Muscle of arm (tissue), 12 donors: ENCODE results near the gene TNFRSF25. TPM values are rescaled to one million over a fixed set of nuclear protein-coding genes. Genes with fewer than 3 reads are reported as not detected.

ENCODE experiments used
- DNase-seq: peaks from one replicate; pipeline ENCODE4 v3.0.0-alpha.2; 2013
- polyA plus RNA-seq, 12 donors: library from polyadenylated mRNA; unstranded; fragments of 120-200 nt; gene quantifications; one replicate each; pipeline ENCODE4 v1.2.1, GENCODE V29; 2013; ENCODE audit not compliant: insufficient read length in 12 of 12

Gene TNFRSF25
- polyA plus RNA-seq, 12 donors: 4.6 to 57.6 (median 8.7) TPM; not detected in 1

- DNase-seq: no peak
These were observed 22.8 kb upstream of the TNFRSF25 start for GRCh38 chr1:6488602-6489382.

DNA sequence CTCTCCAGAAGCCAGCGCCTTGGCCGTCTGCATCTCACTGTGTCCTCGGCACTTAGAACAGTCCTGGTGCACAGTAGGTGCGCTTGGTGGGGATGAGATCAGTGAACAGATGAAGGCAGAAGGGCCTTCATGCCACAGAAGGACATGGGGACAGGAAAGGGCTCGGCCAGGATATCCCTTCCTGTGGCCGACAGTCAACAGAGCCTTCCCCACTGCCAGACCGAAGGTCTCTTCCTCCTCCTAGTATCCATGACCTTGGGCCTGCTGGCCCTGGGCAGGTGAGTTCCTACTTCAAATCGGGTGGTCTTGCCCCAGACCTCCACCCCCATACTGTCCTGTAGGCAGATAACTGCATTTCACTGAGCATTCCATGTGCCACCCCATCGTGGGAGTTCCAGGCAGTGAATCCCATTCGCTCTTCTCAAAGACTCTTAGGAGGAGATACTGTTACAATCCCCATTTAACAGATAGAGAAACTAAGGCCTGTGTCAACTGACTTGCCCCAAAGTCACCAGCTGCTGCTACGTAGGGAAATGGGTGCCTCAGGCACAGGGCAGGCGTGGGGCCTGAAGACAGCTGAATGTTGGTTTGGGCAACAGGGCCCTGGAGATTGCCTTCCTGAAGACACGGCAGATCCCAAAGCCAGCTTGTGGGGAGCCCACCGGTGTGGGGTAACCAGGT, 22.0 kb upstream of the TNFRSF25 start:
- no peak for DNase-seq

- peak; percentile 74 for DNase-seq
These were observed 20.5 kb upstream of the TNFRSF25 start for GRCh38 chr1:6486433-6487011.

DNA sequence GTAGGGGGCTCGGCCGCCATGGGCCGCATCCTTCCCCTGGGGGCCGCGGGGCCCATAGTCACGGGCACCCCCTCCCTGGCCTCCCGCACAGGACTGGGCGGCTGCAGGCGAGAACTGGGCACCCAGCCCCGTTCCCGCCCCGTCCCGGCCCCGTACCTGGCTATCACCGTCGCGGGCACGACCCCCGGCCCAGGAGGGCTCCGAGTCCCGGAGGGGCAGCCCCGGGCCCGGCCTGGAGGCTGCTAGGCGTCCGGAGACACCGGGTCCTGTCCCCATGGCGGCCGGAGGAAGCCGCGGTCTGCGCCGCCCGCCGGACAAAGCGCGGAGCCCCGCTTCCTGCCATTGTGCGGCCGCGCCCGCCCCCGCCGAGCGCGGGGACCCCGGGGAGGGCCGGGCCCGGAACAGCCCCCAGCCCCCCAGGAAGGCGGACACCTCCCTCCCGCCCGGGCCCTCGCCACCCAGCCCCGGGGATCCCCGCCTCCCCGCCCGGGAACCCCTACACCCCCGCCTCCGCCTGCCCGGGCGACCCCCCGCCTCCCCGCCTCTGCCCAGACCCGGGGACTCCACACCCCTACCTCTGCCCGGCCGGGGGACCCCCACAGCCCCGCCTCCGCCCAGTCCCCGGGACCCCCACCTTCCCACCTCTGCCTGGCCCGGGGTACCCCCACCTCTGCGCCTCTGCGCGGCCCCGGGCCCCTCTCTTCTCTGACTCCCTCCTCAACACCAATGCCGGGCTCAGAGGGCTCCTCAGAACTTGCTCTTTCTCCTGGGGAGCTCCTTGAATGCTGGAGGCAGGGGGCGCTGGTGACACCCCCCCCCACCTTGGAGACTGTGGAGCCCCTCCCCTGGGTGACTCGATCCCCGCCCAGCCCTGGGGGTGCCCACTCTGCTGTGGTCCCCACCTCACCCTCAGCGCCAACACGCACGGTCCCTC, 19.5 kb upstream of the TNFRSF25 start:
- no peak for DNase-seq

DNA sequence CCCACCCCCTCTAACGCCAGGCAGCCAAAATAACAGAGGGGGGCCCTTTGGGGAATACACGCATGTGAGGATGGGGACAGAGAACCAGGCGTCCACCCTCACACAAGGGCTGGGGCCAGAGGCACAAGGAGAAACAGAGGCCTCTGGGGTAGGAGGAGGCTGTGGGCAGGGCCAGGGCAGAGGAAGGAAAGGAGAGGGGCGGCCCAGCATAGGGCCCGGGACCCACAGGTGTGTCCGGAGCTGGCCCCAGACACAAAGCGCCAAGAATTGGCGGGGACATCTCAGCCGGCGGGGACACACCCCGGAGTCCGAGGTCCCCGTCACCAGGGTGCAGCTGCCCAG, 18.8 kb upstream of the TNFRSF25 start:
- no peak for DNase-seq

DNA sequence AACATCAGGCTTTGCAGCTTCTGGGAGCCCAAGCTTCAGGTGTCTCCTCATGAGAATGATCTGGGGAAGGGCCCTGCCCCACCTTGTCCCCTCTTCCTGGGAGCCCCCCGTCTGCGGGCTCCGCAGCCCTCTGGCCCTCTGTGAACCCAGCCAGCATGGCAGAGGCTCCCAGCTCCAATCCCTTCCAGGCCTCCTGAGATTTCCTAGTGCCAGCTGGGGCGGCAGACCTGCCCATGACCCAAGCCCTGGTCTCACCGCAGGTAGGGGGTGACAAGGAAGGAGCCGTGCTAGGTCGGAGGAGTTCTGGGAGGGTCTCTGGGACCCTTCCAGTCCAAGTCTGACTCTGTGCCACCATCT, 17.8 kb upstream of the TNFRSF25 start:
- no peak for DNase-seq

DNA sequence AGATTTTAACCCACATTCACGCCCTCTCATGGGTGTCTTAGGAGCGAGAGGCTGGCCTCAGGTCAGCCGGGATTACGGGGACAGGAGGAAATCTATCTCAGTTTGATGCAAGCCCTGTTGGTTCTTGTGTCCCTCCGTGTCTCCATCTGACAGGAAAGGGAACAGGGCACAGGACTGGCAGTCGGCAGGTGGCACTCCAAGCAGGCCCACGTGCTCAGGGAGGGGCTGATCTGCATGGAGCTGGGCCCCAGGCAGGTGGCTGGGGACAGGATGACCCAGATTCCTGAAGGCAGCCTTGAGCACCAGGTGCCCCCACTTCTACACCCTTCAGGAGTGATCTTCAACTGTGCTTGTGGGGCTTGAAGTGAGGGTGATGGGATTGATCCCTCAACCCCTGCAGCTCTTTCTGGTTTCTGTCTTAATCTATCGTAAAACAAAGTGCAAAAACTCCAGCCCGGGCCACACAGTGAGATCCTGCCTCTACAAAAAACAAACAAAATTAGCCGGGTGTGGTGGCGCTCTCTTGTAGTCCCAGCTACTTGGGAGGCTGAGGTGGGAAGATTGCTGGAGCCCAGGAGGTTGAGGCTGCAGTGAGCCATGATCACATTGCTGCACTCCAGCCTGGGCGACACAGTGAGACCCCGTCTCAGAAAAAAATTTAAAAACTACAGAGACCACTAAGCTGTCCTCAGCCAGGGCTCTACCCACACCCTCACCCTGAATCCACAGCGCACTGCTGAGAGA, 17.2 kb upstream of the TNFRSF25 start:
- no peak for DNase-seq

- no peak for DNase-seq
These were observed 15.8 kb upstream of the TNFRSF25 start for GRCh38 chr1:6481820-6482219.

DNA sequence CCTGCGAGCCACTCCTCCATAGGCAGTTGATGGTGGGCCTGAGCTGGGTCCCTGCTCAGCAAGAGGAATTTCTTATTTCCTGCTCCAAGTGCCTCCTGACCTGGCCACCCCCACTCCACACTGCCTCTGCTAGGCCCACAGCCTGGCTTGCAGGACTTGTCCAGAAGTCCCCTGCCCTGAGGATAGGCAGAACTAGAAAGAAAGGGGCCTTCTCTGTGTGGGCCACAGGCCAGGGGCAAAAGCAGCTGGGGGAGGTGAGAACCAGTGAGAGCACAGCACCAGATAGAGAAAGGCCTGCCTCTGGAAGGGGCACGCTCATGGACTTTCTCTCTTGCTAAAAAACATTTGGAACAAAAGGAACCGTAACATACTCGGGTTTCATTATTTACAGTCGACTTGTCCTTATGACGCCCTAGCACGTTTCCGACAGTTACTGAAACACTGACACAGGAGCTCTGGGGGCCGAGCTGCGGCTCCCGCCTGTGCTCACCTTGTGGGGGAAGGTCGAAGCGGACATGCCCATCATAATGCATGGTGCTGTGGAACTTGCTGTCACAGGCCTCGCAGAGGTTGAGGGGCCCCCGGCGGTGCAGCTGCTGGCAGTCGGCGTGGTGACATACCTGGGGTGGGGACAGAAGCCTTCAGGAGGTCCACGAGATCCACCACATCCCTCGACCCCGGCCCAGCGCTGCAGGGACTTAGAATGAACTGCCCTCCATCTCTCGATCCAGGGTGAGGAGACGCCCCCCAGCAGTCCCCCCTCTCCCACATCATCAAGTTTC, 11.3 kb upstream of the TNFRSF25 start:
- DNase-seq: no peak

DNA sequence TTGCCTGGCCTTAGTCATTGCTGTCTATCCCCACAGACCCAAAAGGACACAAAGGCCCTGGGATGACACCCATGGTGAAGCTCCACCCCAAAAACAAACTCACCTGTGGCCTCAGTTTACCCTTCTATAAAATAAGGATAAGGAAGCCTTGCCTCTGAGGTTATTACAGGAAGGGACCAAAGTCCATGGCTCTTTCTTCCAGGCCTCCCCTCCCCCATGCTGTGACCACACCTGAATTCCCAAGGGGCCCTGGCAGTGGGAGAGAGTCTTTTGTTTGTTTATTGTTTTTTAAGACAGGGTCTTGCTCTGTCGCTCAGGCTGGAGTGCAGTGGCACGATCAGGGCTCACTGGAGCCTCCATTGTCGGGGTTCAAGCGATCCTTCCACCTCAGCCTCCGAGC, 10.5 kb upstream of the TNFRSF25 start:
- DNase-seq: no peak

DNA sequence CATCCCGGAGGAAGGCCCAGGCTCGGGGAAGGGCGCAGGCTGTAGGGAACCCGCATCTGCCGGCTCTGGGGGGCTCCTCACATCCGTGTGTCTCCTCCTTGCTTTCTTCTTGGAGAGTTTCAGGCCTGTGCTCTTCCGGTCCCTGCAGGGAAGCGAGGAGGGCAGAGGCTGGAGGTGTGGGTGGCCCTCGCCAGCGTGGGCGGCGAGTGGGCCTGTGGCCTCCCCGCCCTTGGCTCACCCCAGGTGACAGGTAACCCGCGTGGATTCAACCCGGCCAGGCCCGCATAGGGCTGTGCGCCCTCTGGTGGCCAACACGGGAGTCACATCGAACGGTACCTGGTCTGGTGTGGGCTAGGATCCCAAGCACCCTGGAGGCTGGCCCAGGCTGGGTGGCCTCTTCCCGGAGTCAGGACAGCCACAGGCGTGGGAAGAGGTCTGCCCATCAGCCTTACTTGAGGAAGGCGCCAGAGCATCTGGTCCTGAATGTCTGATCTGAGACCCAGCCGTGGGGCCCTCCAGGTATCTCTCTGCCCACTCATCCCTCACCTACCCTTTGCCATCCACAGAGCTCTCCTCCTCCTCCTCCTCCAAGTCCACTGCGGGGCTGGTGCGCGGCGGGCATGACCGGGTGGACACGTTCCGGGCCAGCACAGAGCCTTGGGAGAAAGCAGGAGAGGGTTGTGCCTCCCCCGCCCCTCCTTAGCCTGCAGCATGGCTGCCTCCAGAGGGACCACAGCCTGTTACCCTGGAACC, 9.6 kb upstream of the TNFRSF25 start:
- DNase-seq: peak; percentile 33

DNA sequence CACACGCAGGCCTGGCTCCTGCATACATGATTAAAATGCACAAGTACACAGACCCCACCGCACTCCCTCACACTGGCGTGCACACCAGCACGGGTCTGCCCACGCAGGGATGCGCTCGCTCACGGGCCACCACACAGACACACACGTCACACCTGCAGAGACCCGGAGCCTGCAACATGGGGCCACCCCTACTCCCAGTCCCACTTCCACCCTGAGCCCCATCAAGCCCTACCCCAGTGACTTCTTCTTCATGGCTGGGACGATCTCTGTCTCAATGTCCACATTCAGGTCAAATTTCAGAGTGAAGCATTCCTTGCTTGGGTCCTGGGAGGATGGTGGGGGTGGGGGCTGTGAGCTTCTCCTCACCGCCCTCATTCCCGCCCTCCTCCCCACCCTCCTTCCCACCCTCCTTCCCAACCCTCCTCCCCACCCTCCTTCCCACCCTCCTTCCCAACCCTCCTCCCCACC, 8.9 kb upstream of the TNFRSF25 start:
- DNase-seq: no peak

DNA sequence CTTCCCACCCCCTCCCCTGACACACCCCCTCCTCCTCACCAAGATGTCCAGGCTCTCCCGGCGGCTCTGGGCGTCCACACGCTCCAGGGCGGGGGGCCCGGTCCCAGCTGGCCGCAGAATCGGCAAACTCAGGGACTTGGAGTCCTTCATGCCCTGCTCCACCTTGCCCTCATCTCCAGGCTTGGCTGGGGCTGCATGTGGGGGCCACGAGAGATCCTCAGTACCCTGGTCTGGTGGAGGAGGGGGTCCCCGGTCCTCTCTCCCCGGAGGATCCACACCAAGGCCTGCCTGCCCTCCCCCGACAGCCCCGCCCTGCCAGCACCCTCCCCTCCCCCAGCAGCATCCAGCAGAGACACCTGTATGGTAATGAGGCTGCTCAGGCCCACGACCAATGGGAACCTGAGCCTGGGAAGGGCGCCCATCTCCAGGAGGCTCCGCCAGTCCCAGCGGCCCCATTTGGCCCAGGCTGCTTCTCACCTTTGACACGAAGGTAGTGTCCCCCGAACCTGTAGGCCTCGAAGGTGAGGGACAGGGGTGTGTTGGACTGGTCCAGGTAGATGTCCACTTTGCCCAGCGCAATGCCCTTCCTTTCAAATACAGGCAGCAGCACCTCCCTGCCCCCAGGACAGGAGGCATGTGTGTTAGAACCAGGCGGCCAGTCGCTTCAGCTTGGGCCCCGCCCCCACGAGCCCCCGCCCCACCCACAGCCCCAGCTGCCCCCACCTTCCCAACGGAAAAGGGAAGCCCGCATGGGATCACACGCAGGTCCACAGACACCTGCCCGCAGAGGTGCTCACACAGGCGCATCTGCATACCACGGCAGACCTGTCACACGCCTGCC, 8.2 kb upstream of the TNFRSF25 start:
- DNase-seq: no peak

DNA sequence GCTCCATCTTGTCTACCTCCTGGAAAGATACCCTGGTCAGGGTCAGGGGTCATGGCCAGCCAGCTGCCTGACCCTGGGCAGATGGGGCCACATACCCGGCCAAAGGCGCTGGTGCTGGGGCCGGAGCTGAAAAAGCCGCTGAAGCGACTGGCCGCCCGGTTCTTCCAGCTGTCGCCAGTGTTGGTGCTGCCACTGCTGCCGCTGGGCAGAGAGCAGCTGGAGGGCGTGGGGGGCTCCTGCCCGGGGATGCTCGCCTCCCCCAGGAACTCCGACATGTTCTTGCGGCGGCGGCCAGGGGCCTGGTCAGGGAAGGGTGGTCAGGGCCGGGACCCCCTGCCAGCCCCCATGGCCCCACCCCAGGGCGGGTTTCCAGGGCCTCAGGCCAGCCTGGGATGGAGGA, 7.2 kb upstream of the TNFRSF25 start:
- DNase-seq: no peak

- no peak for DNase-seq
These were observed 6.4 kb upstream of the TNFRSF25 start for GRCh38 chr1:6472391-6472790.

DNA sequence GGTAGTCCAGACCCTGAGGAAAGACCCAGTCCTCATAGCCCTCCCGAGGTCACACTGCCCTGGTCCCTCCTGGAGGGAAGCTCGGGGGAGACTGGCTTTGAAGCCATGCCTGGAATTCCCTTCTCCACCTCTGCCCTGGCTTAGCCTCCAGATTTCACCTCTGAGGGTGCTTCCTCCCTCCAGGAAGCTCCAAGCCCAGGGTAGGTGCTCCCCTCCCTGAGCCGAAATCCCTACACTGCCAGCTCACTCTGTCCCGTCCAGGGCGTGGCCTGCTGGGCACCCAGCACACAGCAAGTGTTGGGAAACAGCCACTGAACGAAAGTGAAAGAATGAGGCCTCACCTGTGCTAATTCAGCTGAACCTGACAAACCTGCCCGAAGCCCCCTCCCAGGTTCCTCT, 6.0 kb upstream of the TNFRSF25 start:
- DNase-seq: no peak

DNA sequence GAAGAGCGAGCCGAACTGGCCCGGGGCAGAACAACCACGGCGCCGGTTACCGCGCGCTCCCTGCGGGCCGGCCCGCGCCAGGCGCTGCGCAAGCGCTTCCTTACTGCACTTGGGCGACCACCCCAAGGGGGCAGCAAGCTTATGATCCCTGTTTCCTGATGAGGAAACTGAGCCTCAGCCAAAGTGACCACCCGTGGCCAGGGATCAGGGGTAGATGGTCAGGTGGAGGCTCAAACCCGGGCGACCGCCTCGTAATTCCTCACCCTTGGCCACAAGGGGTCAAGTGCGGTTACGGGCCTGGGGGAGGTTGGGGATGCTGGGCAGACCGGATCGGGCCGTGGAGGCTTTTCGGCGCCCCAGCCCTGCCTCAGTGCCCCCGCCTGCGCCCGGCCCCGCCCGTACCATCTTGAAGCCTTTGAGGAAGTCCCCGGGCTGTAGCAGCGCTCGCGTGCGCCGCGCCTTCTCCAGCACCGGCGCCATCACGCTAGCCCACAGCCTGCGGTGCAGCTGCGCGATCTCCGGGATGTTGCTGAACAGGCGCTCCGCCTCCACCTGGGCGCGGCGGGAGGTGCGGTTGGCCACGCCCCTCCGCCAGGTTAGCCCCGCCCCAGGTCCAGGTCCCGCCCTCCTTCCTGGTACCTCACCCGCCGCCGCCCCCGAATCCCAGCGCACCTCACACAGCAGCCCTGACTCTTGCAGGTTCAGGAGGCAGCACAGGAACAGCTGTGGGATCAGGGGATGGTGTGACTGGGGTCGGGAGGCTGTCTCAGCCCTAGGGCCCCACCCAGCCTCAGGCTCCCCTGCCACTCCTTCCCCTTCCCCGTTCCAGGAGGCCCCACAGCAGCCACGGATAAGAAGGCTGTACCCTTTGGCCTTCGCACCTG, 5.4 kb upstream of the TNFRSF25 start:
- DNase-seq: no peak
